Skeletal muscle satellite cell (primary cell): Measurements from ENCODE around the gene RER1.

ENCODE experiments used
- H3K27me3 ChIP-seq: 2 replicates; pipeline ENCODE4 v1.7.0; 2013; ENCODE audit warnings: low read length; ENCODE audit not compliant: control insufficient read depth, insufficient read depth
- H3K36me3 ChIP-seq: 2 replicates; pipeline ENCODE4 v1.7.0; 2013; ENCODE audit warnings: mild to moderate bottlenecking, control low read depth, low read length; ENCODE audit not compliant: insufficient read depth
- H3K4me1 ChIP-seq: 2 replicates; pipeline ENCODE4 v1.7.0; 2013; ENCODE audit warnings: low read length; ENCODE audit not compliant: control insufficient read depth, insufficient read depth
- H3K4me2 ChIP-seq: 2 replicates; pipeline ENCODE4 v1.7.0; 2013; ENCODE audit warnings: mild to moderate bottlenecking, low read length
- H3K4me3 ChIP-seq: 2 replicates; pipeline ENCODE4 v1.7.0; 2013; ENCODE audit warnings: low read length
- H3K9ac ChIP-seq: 2 replicates; pipeline ENCODE4 v1.7.0; 2013; ENCODE audit warnings: mild to moderate bottlenecking, low read depth, low read length, moderate library complexity
- H3K9me3 ChIP-seq: replicated peaks from 2 replicates; pipeline ENCODE4 v1.7.0; 2013; ENCODE audit warnings: mild to moderate bottlenecking, control low read depth, low read length

Gene RER1

DNA sequence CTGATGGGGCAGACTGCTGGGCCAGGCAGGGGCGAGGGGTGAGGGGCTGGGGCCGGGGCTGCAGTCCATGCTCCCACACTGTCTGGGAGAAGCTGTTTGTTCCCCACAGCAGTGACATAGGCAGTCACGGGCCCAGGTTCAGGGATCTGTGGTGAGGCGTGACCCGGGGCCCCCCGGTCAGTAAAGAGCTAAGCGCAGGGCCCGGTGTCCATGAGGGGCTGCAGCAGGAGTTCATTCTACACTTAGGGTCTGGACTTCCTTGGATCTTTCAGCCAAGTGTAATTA lies 16.3 kb downstream of the RER1 start:
- no peak overlapping the region for H3K9ac ChIP-seq
- peaks cover 52% of the 10 kb centered on the region for H3K36me3 ChIP-seq
- no peaks in the 10 kb centered on the region for H3K9me3 ChIP-seq
- no peaks in the 10 kb centered on the region for H3K27me3 ChIP-seq
- H3K4me3 ChIP-seq: no peak overlapping the region
- H3K4me1 ChIP-seq: peaks cover 25% of the 10 kb centered on the region
- H3K4me2 ChIP-seq: no peak overlapping the region

DNA sequence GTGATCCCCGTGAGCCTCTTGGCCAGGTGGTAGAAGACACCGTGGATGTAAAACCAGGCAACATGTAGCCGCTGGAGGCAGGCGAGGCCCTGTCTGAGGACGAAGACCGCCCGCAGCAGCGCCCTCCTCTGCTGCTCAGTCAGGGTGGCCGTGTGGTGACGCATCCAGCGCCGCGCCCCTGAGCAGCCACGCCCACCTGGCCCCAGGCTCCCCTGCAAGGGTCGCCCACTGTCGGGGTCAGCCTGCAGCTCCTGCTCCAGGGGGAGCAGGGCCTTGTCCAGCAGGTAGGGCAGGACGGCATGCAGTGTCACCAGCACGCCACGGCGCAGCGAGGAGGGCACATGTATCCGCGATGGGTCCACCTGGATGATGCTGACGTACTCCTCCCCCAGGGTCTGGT lies 16.8 kb downstream of the RER1 start:
- H3K9ac ChIP-seq: no peak overlapping the region
- H3K4me2 ChIP-seq: no peak overlapping the region
- H3K36me3 ChIP-seq: peaks cover 47% of the 10 kb centered on the region
- no peaks in the 10 kb centered on the region for H3K9me3 ChIP-seq
- no peak overlapping the region for H3K4me3 ChIP-seq
- H3K27me3 ChIP-seq: no peaks in the 10 kb centered on the region
- peaks cover 29% of the 10 kb centered on the region for H3K4me1 ChIP-seq

DNA sequence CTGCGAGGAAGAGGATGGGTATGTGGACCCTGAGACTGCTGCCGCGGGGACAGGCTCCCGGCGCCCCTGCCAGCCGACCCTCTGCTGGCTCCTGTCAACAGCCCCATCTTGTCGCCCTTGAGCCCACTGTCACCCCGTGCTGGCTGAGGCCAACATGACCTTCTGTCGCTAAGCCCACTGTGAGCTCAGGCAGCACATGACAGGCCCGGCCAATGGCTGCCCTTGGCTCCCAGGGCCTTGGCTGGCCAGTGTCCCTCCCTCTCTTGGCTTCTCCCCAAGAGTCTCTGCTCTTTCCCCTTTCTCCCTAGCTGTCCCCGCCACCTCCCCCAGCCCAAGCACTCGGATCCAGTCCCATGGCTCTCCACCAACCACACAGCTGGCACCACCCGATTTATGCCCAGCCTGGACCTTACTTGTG lies 17.2 kb downstream of the RER1 start:
- Histone ChIP-seq H3K9me3 (no peaks in the 10 kb centered on the region), H3K4me1 (peaks cover 34% of the 10 kb centered on the region), H3K9ac (no peak overlapping the region), H3K27me3 (no peaks in the 10 kb centered on the region), H3K36me3 (peaks cover 44% of the 10 kb centered on the region), H3K4me3 (no peak overlapping the region), H3K4me2 (no peak overlapping the region)

DNA sequence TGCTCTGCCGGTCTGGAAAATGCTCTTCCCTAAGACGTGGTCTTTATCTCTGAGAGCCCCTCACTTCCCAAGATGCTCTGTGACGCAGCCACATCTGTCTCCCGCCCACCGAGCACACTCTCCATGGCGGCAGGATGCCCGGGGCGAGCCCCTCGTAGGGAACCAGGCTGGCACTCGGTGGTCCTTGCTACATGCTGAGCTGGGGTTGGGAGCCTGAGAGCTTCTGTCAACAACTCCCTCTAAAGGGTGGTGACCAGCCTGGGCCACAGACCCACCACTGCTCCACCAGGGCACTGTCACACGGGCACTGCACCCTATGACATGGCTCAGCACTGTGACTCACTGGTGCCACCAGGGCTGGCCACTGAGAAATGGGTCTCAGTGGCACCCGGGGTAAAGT lies 18.1 kb downstream of the RER1 start:
- Histone ChIP-seq H3K27me3 (no peaks in the 10 kb centered on the region), H3K4me3 (no peak overlapping the region), H3K9me3 (no peaks in the 10 kb centered on the region), H3K9ac (no peak overlapping the region), H3K4me2 (no peak overlapping the region), H3K36me3 (peaks cover 36% of the 10 kb centered on the region), H3K4me1 (peaks cover 38% of the 10 kb centered on the region)

DNA sequence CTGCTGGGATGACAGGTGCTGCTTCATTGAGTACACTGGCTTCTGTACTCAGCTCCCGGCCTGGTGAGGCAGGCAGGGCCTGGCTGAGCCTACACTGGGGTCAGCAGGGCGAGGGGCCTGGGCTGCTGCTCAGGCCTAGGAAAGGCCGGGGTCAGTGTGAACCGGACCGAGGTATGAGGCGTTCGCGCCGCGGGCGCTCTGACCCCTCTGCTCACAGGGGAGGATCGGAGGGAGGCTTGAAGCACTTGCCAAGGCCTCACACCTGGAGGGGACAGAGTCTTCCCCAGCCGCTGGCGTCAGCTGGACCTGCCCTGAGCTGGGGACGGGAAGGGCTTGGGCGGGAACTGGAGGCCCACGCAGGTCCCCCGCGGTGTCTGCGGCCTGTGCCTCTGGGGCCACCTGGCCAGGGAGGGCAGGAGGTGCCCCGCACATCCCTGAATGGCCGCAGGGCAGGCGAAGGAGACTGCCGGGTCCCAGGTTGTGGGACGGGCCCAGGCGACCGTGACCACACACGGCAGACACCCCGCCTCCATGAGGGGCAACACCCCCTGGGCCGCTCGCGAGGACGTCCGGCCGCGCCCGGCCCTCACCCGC lies 20.3 kb downstream of the RER1 start:
- Histone ChIP-seq H3K36me3 (peaks cover 18% of the 10 kb centered on the region), H3K9ac (peak overlapping the region; percentile 97), H3K4me1 (peaks cover 21% of the 10 kb centered on the region), H3K4me2 (peak overlapping the region; percentile 99), H3K4me3 (peak overlapping the region; percentile 96), H3K9me3 (no peaks in the 10 kb centered on the region), H3K27me3 (no peaks in the 10 kb centered on the region)

DNA sequence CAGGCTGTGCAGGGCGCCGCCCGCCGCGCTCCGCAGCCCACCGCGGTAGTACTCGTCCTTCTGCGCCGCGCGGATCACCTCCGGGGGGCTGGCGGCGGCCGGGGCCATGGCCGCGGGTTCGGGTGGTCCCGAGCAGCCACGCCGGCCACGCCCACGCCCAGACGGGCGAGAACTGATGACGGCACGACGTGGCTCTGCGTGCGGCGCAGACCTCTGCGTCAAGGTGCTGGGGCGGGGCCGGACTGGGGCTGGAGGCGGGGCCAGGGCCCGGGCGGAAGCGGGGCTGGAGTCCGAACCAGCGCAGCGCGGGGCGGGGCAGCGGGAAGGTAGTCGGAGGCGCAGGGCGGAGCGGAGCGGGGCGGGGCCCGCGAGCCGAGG lies 20.7 kb downstream of the RER1 start, which contains the start of gene PEX10:
Gene PEX10, minus strand, starts transcription at position 170 of the 378 bp plus-strand sequence. Its CDS starts 62 bp downstream, at position 108.
- no peaks in the 10 kb centered on the region for H3K27me3 ChIP-seq
- peak within 1 kb of the TSS; percentile 99 for H3K4me2 ChIP-seq
- H3K36me3 ChIP-seq: peaks cover 13% of the 10 kb centered on the region
- H3K4me3 ChIP-seq: peak within 1 kb of the TSS; percentile 96
- H3K9me3 ChIP-seq: no peaks in the 10 kb centered on the region
- H3K4me1 ChIP-seq: peaks cover 21% of the 10 kb centered on the region
- H3K9ac ChIP-seq: peak within 1 kb of the TSS; percentile 97

DNA sequence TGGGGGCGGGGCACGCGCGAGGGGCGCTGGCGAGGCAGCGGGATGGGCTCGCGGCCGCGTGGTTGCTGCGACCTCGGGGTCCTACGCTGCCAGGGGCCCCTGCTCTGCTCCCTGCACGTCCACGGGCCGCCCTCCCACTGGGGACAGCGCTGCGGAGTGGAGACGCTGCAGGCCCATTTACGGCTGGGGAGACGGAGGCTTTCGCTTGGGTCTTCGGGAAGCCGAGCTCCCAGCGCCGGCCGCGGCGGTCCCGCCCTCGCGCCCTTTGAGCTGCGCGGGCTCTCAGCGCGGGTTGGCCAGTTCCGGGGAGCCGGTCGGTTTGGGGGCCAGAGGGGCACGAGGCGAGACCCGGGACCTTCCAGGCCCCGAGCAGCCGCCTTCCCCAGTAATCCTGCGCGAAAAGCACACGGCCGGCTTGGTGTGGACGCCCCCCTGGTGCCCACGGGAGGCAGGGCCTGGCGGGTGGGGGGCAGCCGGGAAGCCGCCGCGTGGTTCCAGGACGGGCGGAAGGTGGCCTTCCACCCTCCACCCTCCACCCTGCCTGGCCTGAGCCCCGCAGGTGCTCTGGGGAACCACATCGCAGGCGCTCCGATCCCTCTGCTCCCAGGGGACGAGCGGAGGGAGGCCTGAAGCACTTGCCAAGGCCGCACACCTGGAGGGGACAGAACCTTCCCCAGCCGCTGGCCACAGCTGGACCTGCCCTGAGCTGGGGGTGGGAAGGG lies 21.3 kb downstream of the RER1 start:
- H3K9ac ChIP-seq: peak overlapping the region; percentile 97
- H3K27me3 ChIP-seq: peaks cover 4% of the 10 kb centered on the region
- H3K4me2 ChIP-seq: peak overlapping the region; percentile 99
- H3K4me1 ChIP-seq: peaks cover 21% of the 10 kb centered on the region
- peaks cover 11% of the 10 kb centered on the region for H3K36me3 ChIP-seq
- H3K4me3 ChIP-seq: peak overlapping the region; percentile 96
- H3K9me3 ChIP-seq: no peaks in the 10 kb centered on the region

DNA sequence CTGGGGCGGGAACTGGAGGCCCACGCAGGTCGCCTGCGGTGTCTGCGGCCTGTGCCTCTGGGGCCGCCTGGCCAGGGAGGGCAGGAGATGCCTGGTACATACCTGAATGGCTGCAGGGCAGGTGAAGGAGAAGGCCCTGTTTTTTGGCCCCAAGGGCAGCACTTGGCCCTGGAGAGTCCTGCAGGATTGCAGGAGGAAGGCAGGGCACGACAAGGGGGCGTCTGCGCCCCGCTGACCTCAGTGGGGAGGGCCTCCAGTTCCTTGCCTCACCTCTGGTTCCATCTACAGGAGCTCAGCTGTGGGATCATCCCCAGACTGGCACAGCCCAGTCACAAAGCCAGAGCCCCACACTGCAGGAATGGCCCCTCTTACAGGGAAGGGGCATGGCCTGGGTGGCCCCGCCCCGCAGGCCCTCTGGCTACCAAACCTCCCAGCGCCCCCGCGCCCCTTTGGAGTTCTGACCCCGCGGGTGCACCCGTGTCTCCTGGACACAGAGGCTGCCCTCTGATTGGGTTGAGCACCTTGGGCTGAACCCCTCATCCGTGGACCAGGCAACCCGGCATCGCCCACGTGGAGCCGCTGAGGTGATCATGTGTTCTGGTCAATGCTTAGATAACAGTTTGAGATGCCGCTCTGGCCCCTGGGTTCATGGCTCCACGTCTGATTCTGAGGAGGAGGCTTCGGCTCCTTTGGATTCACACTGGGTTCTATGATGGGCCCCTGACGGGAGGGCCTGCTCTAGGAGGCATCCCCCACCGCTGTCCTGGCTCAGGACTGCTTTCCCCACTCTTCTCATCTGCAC lies 22.1 kb downstream of the RER1 start:
- Histone ChIP-seq H3K36me3 (peaks cover 7% of the 10 kb centered on the region), H3K4me3 (peak overlapping the region; percentile 96), H3K9ac (peak overlapping the region; percentile 97), H3K4me2 (peak overlapping the region; percentile 99), H3K9me3 (no peaks in the 10 kb centered on the region), H3K4me1 (peaks cover 26% of the 10 kb centered on the region), H3K27me3 (peaks cover 12% of the 10 kb centered on the region)

DNA sequence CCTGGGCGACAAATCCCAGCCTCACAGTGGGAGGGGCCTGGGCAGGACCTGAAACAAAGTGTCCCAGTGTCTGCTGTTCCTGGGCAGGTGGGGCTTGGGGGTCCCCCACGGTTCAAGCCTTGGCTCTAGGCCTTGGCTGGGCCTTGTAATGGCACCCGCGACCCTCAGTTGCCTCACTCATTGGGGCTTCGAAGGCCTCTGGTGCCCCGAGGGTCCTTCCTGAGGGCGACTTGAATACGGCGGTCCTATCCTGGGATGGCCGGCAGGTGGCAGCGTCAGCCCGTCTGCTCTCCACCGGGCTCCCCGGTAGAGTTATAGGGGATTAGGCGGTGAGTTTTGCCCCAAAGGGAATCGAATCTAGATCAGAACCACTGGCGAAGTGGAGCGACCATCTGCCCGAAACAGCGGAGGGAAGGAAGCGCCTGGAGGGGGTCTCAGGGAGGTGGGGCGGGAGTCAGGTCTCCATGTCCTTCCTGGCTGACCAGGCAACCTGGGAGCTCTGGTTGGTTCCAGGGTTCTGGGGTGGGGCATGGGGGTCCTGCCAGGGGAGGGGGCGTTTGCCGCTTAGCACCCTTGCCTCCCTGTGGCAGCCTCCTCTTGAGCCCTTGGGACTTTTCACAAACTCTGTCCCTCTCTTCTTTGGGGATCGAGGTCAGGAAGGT lies 22.8 kb downstream of the RER1 start:
- Histone ChIP-seq H3K9me3 (no peaks in the 10 kb centered on the region), H3K36me3 (peaks cover 6% of the 10 kb centered on the region), H3K4me1 (peaks cover 26% of the 10 kb centered on the region), H3K27me3 (peaks cover 19% of the 10 kb centered on the region), H3K4me3 (peak overlapping the region; percentile 55), H3K9ac (peak overlapping the region; percentile 97), H3K4me2 (peak overlapping the region; percentile 99)

DNA sequence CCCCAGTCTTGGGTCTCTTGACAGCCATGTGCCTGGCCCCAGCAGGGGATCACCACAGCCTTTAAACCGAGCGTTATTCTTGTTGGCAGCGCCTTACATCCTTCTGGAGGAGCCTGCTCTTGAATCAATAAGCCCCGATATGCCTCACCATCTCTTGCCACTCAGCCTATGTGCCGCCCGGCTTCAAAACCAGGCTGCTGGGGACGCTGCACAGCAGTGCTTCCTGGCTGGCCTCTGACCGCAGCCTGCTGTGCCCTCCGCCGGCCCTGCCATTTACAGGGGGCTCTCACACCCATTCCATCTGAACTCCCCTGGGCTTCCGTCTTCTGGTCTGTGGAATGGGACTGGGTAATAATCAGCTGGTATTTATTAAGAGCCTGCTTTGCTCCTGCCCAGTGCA lies 23.7 kb downstream of the RER1 start:
- peaks cover 26% of the 10 kb centered on the region for H3K4me1 ChIP-seq
- H3K36me3 ChIP-seq: no peaks in the 10 kb centered on the region
- no peaks in the 10 kb centered on the region for H3K9me3 ChIP-seq
- H3K27me3 ChIP-seq: peaks cover 26% of the 10 kb centered on the region
- no peak overlapping the region for H3K4me3 ChIP-seq
- H3K9ac ChIP-seq: no peak overlapping the region
- H3K4me2 ChIP-seq: no peak overlapping the region

DNA sequence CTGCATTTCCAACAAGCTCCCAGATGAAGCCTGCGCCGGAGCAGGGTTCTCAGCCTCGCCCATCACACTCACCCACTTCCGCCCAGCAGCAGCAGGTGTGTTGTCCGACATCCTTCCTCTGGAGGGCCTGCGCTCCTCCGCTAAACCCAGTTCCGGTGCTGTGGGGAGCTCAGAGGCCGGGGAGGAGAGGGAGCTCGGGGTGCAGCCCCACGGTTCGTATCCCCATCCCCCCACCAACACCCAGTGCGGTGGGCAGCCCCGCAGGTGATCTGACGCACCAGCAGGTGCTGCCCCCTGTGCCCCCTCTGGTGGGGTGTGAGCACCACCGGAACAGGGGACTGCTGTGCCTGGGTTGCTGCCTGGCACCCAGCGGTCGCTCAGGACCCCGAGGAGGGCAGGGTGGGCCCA lies 24.2 kb downstream of the RER1 start:
- H3K4me1 ChIP-seq: peaks cover 26% of the 10 kb centered on the region
- no peak overlapping the region for H3K4me3 ChIP-seq

More for the DNA sequence above, 24.2 kb downstream of the RER1 start:
- no peaks in the 10 kb centered on the region for H3K36me3 ChIP-seq
- H3K27me3 ChIP-seq: peaks cover 31% of the 10 kb centered on the region
- H3K9me3 ChIP-seq: no peaks in the 10 kb centered on the region
- no peak overlapping the region for H3K9ac ChIP-seq
- H3K4me2 ChIP-seq: no peak overlapping the region
